ENCODE data around the gene CA10.

The CA10 gene

GRCh38 chr17:51955245-51955644 lies 203.3 kb downstream of the CA10 start:
- FAIRE-seq, result no peak

DNA sequence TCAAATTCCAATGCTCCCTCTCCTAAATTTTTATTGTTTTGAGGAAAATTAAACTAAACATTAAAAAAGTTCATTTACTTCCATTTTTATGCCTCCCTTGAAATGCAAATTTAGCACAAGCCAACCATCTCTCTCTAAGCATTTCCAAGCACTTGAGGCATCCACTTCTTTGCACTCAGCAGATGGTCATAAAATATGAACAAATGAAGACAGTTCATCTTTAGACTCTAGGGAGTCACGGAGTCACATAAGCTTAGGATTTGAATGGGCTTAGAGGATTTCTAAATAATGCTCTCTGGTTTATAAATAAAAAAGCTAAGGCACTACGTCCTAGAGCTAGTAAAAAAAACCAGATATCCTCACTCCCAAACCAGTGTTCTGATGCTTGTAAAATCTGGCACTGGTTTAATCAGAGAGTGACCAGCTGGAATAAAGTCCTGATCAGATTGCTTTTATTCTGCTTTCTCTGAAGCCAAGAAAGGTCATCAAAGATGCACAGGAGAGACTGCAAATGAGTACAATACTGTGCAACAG lies 204.2 kb downstream of the CA10 start:
- no peak for FAIRE-seq
- no peak for DNase-seq (ENCODE audit: insufficient read length, low spot score)

More at GRCh38 chr17:51955245-51955644, 203.3 kb downstream of the CA10 start:
- no peak for DNase-seq (ENCODE audit: insufficient read length, low spot score)

DNA sequence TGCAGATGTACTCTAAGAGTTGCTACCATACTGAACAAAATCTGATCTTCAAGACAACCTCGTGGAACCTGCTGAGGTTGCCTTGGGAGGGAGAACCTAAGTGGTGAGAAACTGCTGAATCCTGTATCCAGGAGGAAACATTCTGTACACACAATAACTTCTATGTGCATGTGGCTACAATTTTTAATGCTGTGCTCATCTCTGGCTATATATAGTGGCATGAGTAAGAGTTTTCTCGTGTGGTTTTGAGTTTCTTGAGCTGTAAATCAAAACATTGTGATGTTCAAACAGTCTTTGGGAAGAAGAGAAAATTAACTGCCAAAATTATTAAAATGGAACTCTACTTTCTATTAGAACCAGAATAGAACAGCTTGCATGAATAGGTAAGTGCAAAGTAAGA lies 206.8 kb downstream of the CA10 start:
- DNase-seq (ENCODE audit: insufficient read length, low spot score), result no peak
- no peak for FAIRE-seq

- DNase-seq (ENCODE audit: insufficient read length, low spot score) (no peak), FAIRE-seq (no peak)
Measured at GRCh38 chr17:51948128-51948527, 210.4 kb downstream of the CA10 start.

DNA sequence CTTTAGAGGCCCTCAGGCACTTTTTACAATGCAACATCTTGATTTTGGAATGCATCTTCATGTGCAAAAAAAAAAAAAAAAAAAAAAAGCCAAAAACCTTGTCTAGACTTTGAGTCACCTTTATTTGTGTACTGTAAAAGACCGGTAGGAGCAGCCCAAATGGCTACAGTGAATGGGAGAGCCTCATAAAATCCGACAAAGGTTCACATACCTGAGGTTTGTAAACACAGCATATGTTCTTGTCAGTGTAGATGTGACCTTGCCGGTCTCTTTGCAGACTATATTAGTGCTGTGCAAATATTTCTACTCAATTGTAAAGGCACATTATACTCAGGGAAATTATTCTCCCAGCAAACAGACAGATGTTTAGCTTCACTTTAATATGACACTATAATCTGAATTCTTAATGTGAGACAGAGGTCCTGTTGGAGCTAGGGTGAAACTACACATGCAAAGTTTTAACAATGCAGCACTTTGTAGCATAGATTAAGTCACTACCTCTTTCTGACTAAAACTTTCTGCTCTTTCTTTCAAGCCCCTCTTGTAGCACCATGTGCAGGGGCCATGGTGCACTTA lies 211.3 kb downstream of the CA10 start:
- DNase-seq (ENCODE audit: insufficient read length, low spot score) (no peak), FAIRE-seq (no peak)

GRCh38 chr17:51946311-51946710 lies 212.2 kb downstream of the CA10 start:
- FAIRE-seq (no peak), DNase-seq (ENCODE audit: insufficient read length, low spot score) (no peak)

GRCh38 chr17:51941272-51941671 lies 217.2 kb downstream of the CA10 start:
- FAIRE-seq (no peak), DNase-seq (ENCODE audit: insufficient read length, low spot score) (no peak)

- DNase-seq (ENCODE audit: insufficient read length, low spot score), result no peak
- FAIRE-seq, result no peak
Measured at GRCh38 chr17:51937264-51937663, 221.2 kb downstream of the CA10 start.

- DNase-seq (ENCODE audit: insufficient read length, low spot score) (no peak), FAIRE-seq (no peak)
Measured at GRCh38 chr17:51935477-51935876, 223.0 kb downstream of the CA10 start.

DNA sequence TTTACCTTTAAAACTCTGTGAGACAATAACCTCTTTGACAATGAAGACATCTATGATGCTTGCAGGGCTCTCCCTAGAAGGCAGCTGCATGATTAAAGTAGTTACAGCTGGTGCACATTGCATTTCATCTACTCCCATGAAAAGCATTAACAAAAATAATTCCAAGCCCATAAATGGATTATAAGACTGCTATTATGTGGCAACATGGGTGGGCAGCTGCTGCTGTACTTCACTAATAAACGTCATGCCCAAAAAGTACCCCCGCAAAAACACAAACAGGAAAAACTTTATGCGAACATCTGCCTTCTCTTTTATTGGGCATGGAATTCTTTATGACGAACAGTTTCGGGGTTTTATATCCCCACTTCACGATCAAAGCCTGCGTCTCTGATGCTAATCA lies 224.9 kb downstream of the CA10 start:
- no peak for DNase-seq (ENCODE audit: insufficient read length, low spot score)
- FAIRE-seq, result no peak

DNA sequence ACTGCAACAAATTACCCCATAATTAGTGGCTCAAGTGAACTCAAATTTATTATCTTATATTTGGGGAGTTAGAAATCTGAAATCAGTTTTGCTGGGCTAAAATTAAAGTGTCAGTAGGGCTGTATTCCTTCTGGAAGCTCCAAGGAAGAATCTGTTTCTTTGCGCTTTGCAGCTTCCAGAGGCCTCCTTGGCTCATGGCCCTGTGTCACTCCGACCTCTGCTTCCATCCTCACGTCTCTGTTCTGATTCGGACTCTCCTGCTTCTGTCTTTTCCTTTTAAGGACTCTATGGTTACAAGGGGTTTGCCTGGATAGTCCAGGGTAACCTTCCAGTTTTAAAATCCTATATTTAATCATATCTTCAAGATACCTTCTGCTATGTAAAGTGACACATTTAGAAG lies 232.1 kb downstream of the CA10 start:
- DNase-seq (ENCODE audit: insufficient read length, low spot score) (no peak), FAIRE-seq (no peak)

DNA sequence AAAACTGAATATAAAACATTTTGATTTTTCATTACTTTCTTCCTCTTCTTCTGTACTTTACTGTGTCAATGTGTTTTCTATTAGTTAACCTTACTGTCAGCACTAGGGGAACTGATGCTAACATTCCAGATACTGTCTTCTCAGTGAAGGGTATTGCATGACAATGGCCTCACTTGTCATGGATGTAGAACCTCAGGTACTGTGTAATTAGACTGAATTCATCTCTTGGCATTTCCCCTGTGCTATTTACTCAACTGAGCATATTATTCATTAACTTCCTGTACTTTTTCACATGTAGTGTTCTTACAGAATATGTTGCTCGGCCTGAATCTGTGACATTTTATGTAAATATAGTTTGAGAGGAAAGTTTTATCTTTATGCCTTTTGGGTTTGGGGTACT lies 237.0 kb downstream of the CA10 start:
- FAIRE-seq (no peak), DNase-seq (ENCODE audit: insufficient read length, low spot score) (no peak)

- FAIRE-seq (no peak), DNase-seq (ENCODE audit: insufficient read length, low spot score) (no peak)
Measured at GRCh38 chr17:51914577-51914976, 243.9 kb downstream of the CA10 start.

- FAIRE-seq, result no peak
- no peak for DNase-seq (ENCODE audit: insufficient read length, low spot score)
Measured at GRCh38 chr17:51913491-51914205, 244.9 kb downstream of the CA10 start.

GRCh38 chr17:51912939-51913338 lies 245.6 kb downstream of the CA10 start:
- DNase-seq (ENCODE audit: insufficient read length, low spot score) (no peak), FAIRE-seq (no peak)

DNA sequence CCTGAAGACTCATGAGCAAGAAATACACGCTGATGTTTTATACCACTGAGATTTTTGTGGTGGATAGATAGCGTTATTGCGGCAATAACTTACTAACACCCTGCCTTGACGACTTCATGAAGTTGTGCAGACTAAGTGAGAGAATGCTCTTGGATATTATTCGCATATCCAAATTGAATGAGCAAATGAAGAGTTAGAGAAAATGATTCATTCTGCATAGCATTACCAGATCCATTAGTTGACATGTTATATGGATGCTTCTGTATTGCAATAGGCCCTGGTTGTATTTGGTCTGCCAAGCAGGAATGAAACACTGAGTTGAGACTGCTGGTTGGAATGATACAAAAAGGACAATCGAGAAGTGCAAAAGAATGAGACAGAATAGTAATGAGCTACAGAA lies 247.3 kb downstream of the CA10 start:
- FAIRE-seq, result no peak
- DNase-seq (ENCODE audit: insufficient read length, low spot score), result no peak

DNA sequence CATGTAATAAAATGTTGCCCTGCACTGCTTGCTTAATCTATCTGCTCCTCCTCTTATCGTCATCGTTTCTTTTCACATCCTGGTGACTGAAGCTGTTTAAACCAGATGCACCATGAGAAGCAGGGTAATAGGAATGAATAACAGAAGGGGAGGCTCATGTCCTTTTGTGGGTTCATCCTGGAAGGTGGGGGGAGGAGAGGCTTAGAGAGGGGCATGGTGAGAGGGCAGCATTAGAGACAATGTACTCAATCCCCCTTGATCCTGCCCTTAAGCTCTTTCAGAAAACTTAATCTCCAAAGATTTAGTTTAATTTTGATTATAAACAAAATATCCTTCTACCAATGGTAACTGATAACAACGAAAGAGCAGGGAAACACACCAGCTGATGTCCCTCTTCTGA lies 248.5 kb downstream of the CA10 start:
- FAIRE-seq, result no peak
- DNase-seq (ENCODE audit: insufficient read length, low spot score), result no peak

GRCh38 chr17:51908841-51909537 lies 249.5 kb downstream of the CA10 start:
- no peak for FAIRE-seq

DNA sequence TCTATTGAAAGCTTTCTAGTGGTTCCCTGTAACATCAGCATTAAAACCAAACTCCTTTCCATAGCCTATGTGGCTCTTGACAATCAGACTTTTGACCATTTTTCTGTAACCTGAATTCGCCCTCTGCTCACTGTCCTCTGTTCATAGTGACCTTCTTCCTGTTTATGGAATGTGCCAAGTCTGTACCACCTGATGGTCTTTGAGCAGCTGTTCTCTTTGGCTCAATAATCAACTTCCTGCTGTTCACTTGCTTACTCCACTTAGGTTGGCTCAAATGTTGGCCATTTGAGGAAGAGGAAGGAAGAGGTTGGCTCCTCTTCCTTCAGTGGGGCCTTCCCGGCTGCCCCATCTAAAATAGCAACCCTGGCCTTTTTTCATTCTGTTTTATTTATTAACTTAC lies 251.5 kb downstream of the CA10 start:
- FAIRE-seq, result no peak
- no peak for DNase-seq (ENCODE audit: insufficient read length, low spot score)

More at GRCh38 chr17:51908841-51909537, 249.5 kb downstream of the CA10 start:
- DNase-seq (ENCODE audit: insufficient read length, low spot score), result no peak

DNA sequence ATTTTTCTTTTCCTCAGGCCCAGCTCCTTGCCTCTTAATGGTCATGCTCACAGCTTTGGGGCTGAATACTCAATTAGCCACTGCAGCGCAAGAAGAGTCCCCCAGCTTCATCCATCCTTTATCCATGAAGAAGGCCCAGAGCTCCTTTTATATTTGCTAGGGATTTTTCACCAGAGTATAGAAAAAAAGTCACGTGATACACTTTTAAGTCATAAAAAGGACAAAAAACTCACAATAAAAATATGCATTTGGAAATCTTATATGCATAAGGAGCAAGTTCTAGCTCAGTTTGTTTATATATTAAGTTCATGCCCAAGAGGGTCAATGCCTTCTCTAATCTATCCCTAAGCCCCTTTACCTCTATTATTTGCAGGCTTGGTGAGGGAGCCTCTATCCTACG lies 254.1 kb downstream of the CA10 start:
- FAIRE-seq (no peak), DNase-seq (ENCODE audit: insufficient read length, low spot score) (no peak)

GRCh38 chr17:51901242-51901641 lies 257.3 kb downstream of the CA10 start:
- no peak for DNase-seq (ENCODE audit: insufficient read length, low spot score)
- FAIRE-seq, result no peak

- FAIRE-seq, result no peak
Measured at GRCh38 chr17:51891936-51892335, 266.6 kb downstream of the CA10 start.

More at GRCh38 chr17:51891936-51892335, 266.6 kb downstream of the CA10 start:
- DNase-seq (ENCODE audit: insufficient read length, low spot score), result no peak

Measured in HTR-8/SVneo (cell line).